IMR-90 (cell line): ENCODE data around the gene PGAP1.

Experiments used
- BHLHE40 ChIP-seq: fragments of 150-350 bp; IDR thresholded peaks from 2 replicates; pipeline ENCODE4 v1.6.1; 2016; ENCODE audit warnings: mild to moderate bottlenecking, low read depth, low read length
- FOS ChIP-seq: fragments of 150-350 bp; IDR thresholded peaks from 2 replicates; pipeline ENCODE4 v1.6.1; 2016; ENCODE audit warnings: low read depth, low read length
- MAFK ChIP-seq: IDR thresholded peaks from 2 replicates; pipeline ENCODE4 v1.6.1; 2012; ENCODE audit warnings: low read depth, low read length, improper control_type of control experiment
- NFE2L2 ChIP-seq: fragments of 150-350 bp; IDR thresholded peaks from 2 replicates; pipeline ENCODE4 v1.6.1; 2016; ENCODE audit warnings: low read depth, mild to moderate bottlenecking, low read length
- POLR2A ChIP-seq: IDR thresholded peaks from 2 replicates; pipeline ENCODE4 v1.6.1; 2012; ENCODE audit warnings: mild to moderate bottlenecking, low read depth, low read length
- RFX5 ChIP-seq: IDR thresholded peaks from 2 replicates; pipeline ENCODE4 v1.8.0; 2012; ENCODE audit warnings: low read depth, mild to moderate bottlenecking, low read length, moderate library complexity
- SMC3 ChIP-seq: fragments of 150-350 bp; IDR thresholded peaks from 2 replicates; pipeline ENCODE4 v1.6.1; 2016; ENCODE audit warnings: low read depth, mild to moderate bottlenecking, antibody characterized with exemption, low read length, moderate library complexity
- USF2 ChIP-seq: fragments of 150-350 bp; IDR thresholded peaks from 2 replicates; pipeline ENCODE4 v1.6.1; 2017; ENCODE audit warnings: mild to moderate bottlenecking, antibody characterized with exemption, low read length, low read depth
- TF ChIP-seq, protein P1 (sequence below): conservative IDR thresholded peaks from 2 replicates; pipeline ENCODE4 v1.5.1; 2012; ENCODE audit warnings: mild to moderate bottlenecking, low read depth, low read length, improper control_type of control experiment

DNA sequence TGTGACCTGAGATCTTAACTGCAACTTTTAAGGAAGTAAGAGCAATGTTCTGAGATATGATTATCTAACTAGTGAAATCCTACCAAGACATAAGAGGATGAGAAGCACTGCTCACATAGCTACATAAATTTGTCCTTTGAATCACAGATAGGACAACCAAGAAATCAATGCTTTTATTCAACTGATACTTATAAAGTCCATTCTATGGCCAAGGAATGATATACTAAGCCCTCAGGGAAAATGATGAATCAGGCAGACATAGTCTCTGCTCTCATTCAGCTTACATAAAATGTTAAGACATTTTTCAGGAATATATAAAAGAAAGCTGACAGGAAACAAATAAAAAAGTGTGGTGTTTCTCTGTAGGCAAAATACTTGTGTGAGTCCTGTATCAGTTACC, 39.1 kb downstream of the PGAP1 start:
- TF ChIP-seq, protein P1, sequence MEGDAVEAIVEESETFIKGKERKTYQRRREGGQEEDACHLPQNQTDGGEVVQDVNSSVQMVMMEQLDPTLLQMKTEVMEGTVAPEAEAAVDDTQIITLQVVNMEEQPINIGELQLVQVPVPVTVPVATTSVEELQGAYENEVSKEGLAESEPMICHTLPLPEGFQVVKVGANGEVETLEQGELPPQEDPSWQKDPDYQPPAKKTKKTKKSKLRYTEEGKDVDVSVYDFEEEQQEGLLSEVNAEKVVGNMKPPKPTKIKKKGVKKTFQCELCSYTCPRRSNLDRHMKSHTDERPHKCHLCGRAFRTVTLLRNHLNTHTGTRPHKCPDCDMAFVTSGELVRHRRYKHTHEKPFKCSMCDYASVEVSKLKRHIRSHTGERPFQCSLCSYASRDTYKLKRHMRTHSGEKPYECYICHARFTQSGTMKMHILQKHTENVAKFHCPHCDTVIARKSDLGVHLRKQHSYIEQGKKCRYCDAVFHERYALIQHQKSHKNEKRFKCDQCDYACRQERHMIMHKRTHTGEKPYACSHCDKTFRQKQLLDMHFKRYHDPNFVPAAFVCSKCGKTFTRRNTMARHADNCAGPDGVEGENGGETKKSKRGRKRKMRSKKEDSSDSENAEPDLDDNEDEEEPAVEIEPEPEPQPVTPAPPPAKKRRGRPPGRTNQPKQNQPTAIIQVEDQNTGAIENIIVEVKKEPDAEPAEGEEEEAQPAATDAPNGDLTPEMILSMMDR, result no peak
- TF ChIP-seq POLR2A (no peak), NFE2L2 (no peak), USF2 (no peak), BHLHE40 (no peak), SMC3 (no peak), RFX5 (no peak), FOS (no peak), MAFK (no peak)
